ENCODE results near the gene YWHAB.

GRCh38 chr20:44952731-44953130 is 67.2 kb downstream of the YWHAB start:
- TF ChIP-seq POLR2A (IDR thresholded peaks at IDR 0.05) = no peak
- TF ChIP-seq, protein P1, sequence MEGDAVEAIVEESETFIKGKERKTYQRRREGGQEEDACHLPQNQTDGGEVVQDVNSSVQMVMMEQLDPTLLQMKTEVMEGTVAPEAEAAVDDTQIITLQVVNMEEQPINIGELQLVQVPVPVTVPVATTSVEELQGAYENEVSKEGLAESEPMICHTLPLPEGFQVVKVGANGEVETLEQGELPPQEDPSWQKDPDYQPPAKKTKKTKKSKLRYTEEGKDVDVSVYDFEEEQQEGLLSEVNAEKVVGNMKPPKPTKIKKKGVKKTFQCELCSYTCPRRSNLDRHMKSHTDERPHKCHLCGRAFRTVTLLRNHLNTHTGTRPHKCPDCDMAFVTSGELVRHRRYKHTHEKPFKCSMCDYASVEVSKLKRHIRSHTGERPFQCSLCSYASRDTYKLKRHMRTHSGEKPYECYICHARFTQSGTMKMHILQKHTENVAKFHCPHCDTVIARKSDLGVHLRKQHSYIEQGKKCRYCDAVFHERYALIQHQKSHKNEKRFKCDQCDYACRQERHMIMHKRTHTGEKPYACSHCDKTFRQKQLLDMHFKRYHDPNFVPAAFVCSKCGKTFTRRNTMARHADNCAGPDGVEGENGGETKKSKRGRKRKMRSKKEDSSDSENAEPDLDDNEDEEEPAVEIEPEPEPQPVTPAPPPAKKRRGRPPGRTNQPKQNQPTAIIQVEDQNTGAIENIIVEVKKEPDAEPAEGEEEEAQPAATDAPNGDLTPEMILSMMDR (IDR thresholded peaks at IDR 0.05) = no peak
